NT2/D1 (cell line): ENCODE results near the gene FAM222B.

Source experiments
- SUZ12 ChIP-seq: IDR thresholded peaks from 2 replicates; pipeline ENCODE4 v1.6.1; 2011; ENCODE audit not compliant: insufficient read length, insufficient read depth; ENCODE audit errors: extremely low read depth
- YY1 ChIP-seq: IDR thresholded peaks from 2 replicates; pipeline ENCODE4 v1.6.1; 2011; ENCODE audit not compliant: insufficient read length, insufficient read depth
- ZNF274 ChIP-seq: IDR thresholded peaks from 2 replicates; pipeline ENCODE4 v1.6.1; 2011; ENCODE audit warnings: mild to moderate bottlenecking, low read depth, low read length

DNA sequence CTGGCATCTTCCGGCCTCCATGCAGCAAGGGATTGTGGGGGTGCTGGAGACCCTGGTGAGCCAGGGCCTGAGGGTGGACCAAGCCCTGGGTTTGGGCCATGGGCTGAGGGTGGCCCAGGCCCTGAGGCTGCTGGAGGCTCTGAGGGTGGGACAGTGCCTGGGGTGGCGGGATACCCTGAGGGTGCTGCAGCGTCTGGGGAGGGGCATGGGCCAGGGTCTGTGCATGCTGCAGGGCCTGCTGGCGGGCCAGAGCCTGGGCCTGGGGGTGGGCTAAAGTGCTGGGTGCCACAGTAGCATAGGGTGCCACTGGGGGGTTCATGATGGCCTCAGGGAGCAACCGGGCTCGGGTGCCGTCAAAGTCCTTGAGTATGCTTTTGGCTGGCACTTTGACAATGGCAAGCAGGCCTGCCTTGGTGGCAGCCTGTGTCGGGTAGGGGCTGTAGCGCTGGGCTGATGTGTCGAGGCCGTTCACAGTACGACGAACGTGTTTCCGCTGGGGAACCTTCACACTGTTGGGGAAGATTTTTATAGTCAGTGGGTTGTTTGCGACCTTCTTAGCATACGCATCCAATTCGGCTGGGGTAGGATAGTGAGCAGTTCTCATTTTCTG, 83.2 kb downstream of the FAM222B start:
- TF ChIP-seq YY1: no peak
- no peak for TF ChIP-seq SUZ12
- TF ChIP-seq ZNF274: no peak
